Mesenchymal stem cell (in vitro differentiated cells and primary cell): ENCODE data around the gene TMEM151B. TPM values are rescaled to one million over a fixed set of nuclear protein-coding genes. Genes with fewer than 3 reads are reported as not detected.

Source experiments
- DNase-seq: peaks from one replicate; pipeline ENCODE4 v3.0.0-alpha.2; 2013
- H2AFZ ChIP-seq: one replicate; pipeline ENCODE4 v1.6.1; 2013; ENCODE audit warnings: low read depth, mild to moderate bottlenecking, control low read depth, inconsistent platforms, low read length, moderate library complexity
- H2AK5ac ChIP-seq: 2 replicates; pipeline ENCODE4 v1.6.1; 2013; ENCODE audit warnings: low read length, moderate library complexity, mild to moderate bottlenecking, inconsistent platforms; ENCODE audit not compliant: severe bottlenecking
- H2BK120ac ChIP-seq: one replicate; pipeline ENCODE4 v1.6.1; 2013; ENCODE audit warnings: low read depth, mild to moderate bottlenecking, inconsistent platforms, low read length, moderate library complexity
- H2BK12ac ChIP-seq, 2 experiments: one replicate each; pipeline ENCODE4 v1.6.1; 2013; ENCODE audit warnings: inconsistent platforms in 2 of 2, low read length in 2 of 2, mild to moderate bottlenecking in 2 of 2, moderate library complexity in 2 of 2, control low read depth in 1 of 2
- H2BK15ac ChIP-seq: one replicate; pipeline ENCODE4 v1.6.1; 2013; ENCODE audit warnings: mild to moderate bottlenecking, low read depth, inconsistent platforms; ENCODE audit not compliant: poor library complexity, severe bottlenecking
- H2BK5ac ChIP-seq: 2 replicates; pipeline ENCODE4 v1.6.1; 2013; ENCODE audit warnings: low read depth, mild to moderate bottlenecking, low read length, control low read depth, inconsistent platforms; ENCODE audit not compliant: poor library complexity, severe bottlenecking
- H3K14ac ChIP-seq, 2 experiments: one replicate each; pipeline ENCODE4 v1.6.1; 2013; ENCODE audit warnings: inconsistent platforms in 2 of 2, low read length in 2 of 2, control low read depth in 1 of 2, mild to moderate bottlenecking in 1 of 2, moderate library complexity in 1 of 2
- H3K18ac ChIP-seq, 2 experiments: one replicate each; pipeline ENCODE4 v1.6.1; 2013; ENCODE audit warnings: inconsistent platforms in 2 of 2, low read length in 2 of 2, control low read depth in 1 of 2, low read depth in 1 of 2, mild to moderate bottlenecking in 1 of 2
- H3K23ac ChIP-seq, 2 experiments: one replicate each; pipeline ENCODE4 v1.6.1; 2013; ENCODE audit warnings: inconsistent platforms in 2 of 2, low read length in 2 of 2, mild to moderate bottlenecking in 2 of 2, moderate library complexity in 2 of 2, control low read depth in 1 of 2
- H3K27ac ChIP-seq: 2 replicates; pipeline ENCODE4 v1.5.1; 2013; ENCODE audit warnings: mild to moderate bottlenecking, moderate library complexity, low read length, control low read depth, inconsistent platforms; ENCODE audit not compliant: poor library complexity, severe bottlenecking
- H3K27me3 ChIP-seq, 2 experiments: 2 replicates each; pipeline versions ENCODE4 v1.6.1 to v1.7.0; 2013; ENCODE audit warnings: low read length in 2 of 2, mild to moderate bottlenecking in 2 of 2, moderate library complexity in 2 of 2, control low read depth in 1 of 2, inconsistent platforms in 1 of 2; ENCODE audit not compliant: control insufficient read depth in 1 of 2, insufficient read depth in 1 of 2
- H3K36me3 ChIP-seq, 2 experiments: 2 replicates each; pipeline versions ENCODE4 v1.6.1 to v1.7.0; 2013; ENCODE audit warnings: low read length in 2 of 2, control low read depth in 1 of 2, inconsistent platforms in 1 of 2, low read depth in 1 of 2, mild to moderate bottlenecking in 1 of 2; ENCODE audit not compliant: insufficient read depth in 2 of 2, control insufficient read depth in 1 of 2
- H3K4ac ChIP-seq, 2 experiments: one replicate each; pipeline ENCODE4 v1.6.1; 2013; ENCODE audit warnings: inconsistent platforms in 2 of 2, low read length in 2 of 2, mild to moderate bottlenecking in 2 of 2, moderate library complexity in 2 of 2, control low read depth in 1 of 2, low read depth in 1 of 2
- H3K4me1 ChIP-seq: 2 replicates; pipeline ENCODE4 v1.6.1; 2013; ENCODE audit warnings: low read depth, low read length, control low read depth; ENCODE audit not compliant: control insufficient read depth, insufficient read depth
- H3K4me2 ChIP-seq: 2 replicates; pipeline ENCODE4 v1.6.1; 2013; ENCODE audit warnings: low read length, mild to moderate bottlenecking, inconsistent platforms; ENCODE audit not compliant: poor library complexity, severe bottlenecking
- H3K4me3 ChIP-seq, 2 experiments: 2 replicates each; pipeline versions ENCODE4 v1.5.1 to v1.7.0; 2013; ENCODE audit warnings: low read length in 2 of 2, mild to moderate bottlenecking in 2 of 2, control low read depth in 1 of 2, low read depth in 1 of 2; ENCODE audit not compliant: insufficient read depth in 1 of 2
- H3K79me1 ChIP-seq: replicated peaks from 2 replicates; pipeline ENCODE4 v1.6.1; 2013; ENCODE audit warnings: mild to moderate bottlenecking, control low read depth, low read length, inconsistent platforms; ENCODE audit not compliant: poor library complexity, severe bottlenecking
- H3K9ac ChIP-seq: 2 replicates; pipeline ENCODE4 v1.7.0; 2013; ENCODE audit warnings: mild to moderate bottlenecking, low read length, moderate library complexity
- H3K9me3 ChIP-seq: 2 replicates; pipeline ENCODE4 v1.7.0; 2013; ENCODE audit warnings: mild to moderate bottlenecking, low read length; ENCODE audit not compliant: control insufficient read depth
- H4K8ac ChIP-seq: one replicate; pipeline ENCODE4 v1.6.1; 2013; ENCODE audit warnings: inconsistent platforms, mild to moderate bottlenecking, low read length, moderate library complexity
- H4K91ac ChIP-seq: one replicate; pipeline ENCODE4 v1.6.1; 2013; ENCODE audit warnings: mild to moderate bottlenecking, low read length, inconsistent platforms
- WGBS: methylation state at CpG from one replicate; pipeline ENCODE4 v1.1.7; 2013; ENCODE audit warnings: mixed read lengths; 5-methylcytosine and 5-hydroxymethylcytosine counted together
- polyA plus RNA-seq, 2 experiments: library from polyadenylated mRNA; stranded (reverse); fragments of 200-250 nt; gene quantifications; one replicate each; pipeline ENCODE4 v1.2.3, GENCODE V29; 2013

TMEM151B gene
- polyA plus RNA-seq (2013, experiment 1 of 2), result not detected
- not detected for polyA plus RNA-seq (2013, experiment 2 of 2)

GRCh38 chr6:44269921-44270525, at the start of gene TMEM151B:
TMEM151B (plus strand) TSS chr6:44270450; CDS start chr6:44270743, 293 bp downstream.
- no peak within 1 kb of the TSS for H3K27ac ChIP-seq
- peak within 1 kb of the TSS in 1 of 2 experiments; percentile 48 for H3K4me3 ChIP-seq
- H2BK5ac ChIP-seq, result no peak within 1 kb of the TSS
- no peak within 1 kb of the TSS for H4K91ac ChIP-seq
- H3K14ac ChIP-seq, result no peak within 1 kb of the TSS
- DNase-seq, result no peak
- H4K8ac ChIP-seq, result no peak within 1 kb of the TSS
- H2BK120ac ChIP-seq, result no peak within 1 kb of the TSS
- H3K4me1 ChIP-seq, result peaks cover 2% of the 10 kb centered on the region
- WGBS, result 11% methylated on average over 9 of the region's 29 CpGs
- no peak within 1 kb of the TSS for H3K4ac ChIP-seq
- no peak within 1 kb of the TSS for H2BK15ac ChIP-seq
- no peak within 1 kb of the TSS for H2AK5ac ChIP-seq
- no peak within 1 kb of the TSS for H3K18ac ChIP-seq
- no peaks in the 10 kb centered on the region for H3K36me3 ChIP-seq
- H3K27me3 ChIP-seq, result peaks cover 59 to 65% of the 10 kb centered on the region in 2 experiments
- H3K79me1 ChIP-seq, result no peaks in the 10 kb centered on the region
- no peak within 1 kb of the TSS for H2BK12ac ChIP-seq
- H3K23ac ChIP-seq, result no peak within 1 kb of the TSS
- H3K9me3 ChIP-seq, result no peaks in the 10 kb centered on the region
- no peak within 1 kb of the TSS for H2AFZ ChIP-seq
- H3K4me2 ChIP-seq, result peak within 1 kb of the TSS; percentile 70
- H3K9ac ChIP-seq, result no peak within 1 kb of the TSS

GRCh38 chr6:44220913-44221290, 49.3 kb upstream of the TMEM151B start:
- no peak for DNase-seq
- H2BK12ac ChIP-seq, result peak overlapping the region in 1 of 2 experiments; percentile 26
- H3K27ac ChIP-seq, result peak overlapping the region; percentile 4
- peaks cover 15% of the 10 kb centered on the region for H3K79me1 ChIP-seq
- peak overlapping the region in 1 of 2 experiments; percentile 73 for H3K18ac ChIP-seq
- peaks cover 51% of the 10 kb centered on the region for H3K4me1 ChIP-seq
- no peak overlapping the region for H2BK5ac ChIP-seq
- no peaks in the 10 kb centered on the region for H3K9me3 ChIP-seq
- no peak overlapping the region for H3K23ac ChIP-seq
- H2BK15ac ChIP-seq, result peak overlapping the region; percentile 39
- H2AFZ ChIP-seq, result no peak overlapping the region
- H3K36me3 ChIP-seq, result no peaks in the 10 kb centered on the region
- WGBS, result 96% methylated on average over 4 of the region's 4 CpGs
- no peak overlapping the region for H4K8ac ChIP-seq
- H3K9ac ChIP-seq, result peak overlapping the region; percentile 18
- no peak overlapping the region for H4K91ac ChIP-seq
- no peak overlapping the region for H3K4ac ChIP-seq
- H2BK120ac ChIP-seq, result no peak overlapping the region
- no peak overlapping the region for H3K4me2 ChIP-seq
- peaks cover 0 to 2% of the 10 kb centered on the region in 2 experiments for H3K27me3 ChIP-seq
- peak overlapping the region; percentile 17 for H2AK5ac ChIP-seq
- peak overlapping the region in 1 of 2 experiments; percentile 5 for H3K14ac ChIP-seq
- H3K4me3 ChIP-seq, result no peak overlapping the region

DNA sequence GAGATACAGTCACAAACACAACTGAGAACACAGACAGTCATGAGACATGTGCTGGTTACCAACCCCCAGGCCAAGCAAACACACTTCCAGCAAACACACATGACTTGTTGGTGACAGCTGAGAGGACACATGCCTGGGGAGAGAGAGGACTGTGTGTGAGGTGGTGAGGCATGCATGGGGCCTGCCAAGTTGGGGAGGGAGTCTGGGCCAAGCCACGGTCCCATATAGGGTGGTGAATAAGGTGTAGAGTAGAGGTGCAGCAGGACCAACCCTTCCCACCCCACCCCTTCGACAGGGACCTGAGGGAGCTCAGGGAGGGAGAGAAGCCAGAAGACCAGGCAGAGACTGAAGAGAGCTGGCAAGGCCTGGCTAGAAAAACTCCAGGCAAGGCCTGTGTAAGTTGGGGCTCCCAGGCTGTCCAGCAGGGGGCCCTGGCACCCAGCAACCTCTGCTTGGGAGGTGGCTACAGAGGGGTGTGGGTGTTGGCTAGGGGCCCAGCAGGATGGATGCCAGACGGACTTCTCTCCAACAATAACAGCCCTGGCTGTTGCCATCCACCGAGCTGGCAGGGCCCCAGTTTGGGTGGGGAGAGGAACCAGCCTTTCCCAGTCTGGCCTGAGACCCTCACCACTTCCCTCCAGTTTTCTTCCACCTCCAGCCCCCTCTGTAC, 48.8 kb upstream of the TMEM151B start:
- Histone ChIP-seq H3K23ac (no peak overlapping the region), H3K27me3 (no peaks in the 10 kb centered on the region), H3K9ac (peak overlapping the region; percentile 18), H3K18ac (peak overlapping the region in 1 of 2 experiments; percentile 86), H3K4me1 (peaks cover 54% of the 10 kb centered on the region), H3K4ac (peak overlapping the region; percentile 63 to 76), H3K14ac (peak overlapping the region in 1 of 2 experiments; percentile 5), H3K36me3 (no peaks in the 10 kb centered on the region), H3K4me2 (no peak overlapping the region), H2BK12ac (peak overlapping the region; percentile 44 to 84), H3K79me1 (peaks cover 17% of the 10 kb centered on the region), H2AK5ac (peak overlapping the region; percentile 64), H2BK5ac (peak overlapping the region; percentile 59), H4K91ac (peak overlapping the region; percentile 63), H3K9me3 (no peaks in the 10 kb centered on the region), H3K4me3 (no peak overlapping the region), H2AFZ (no peak overlapping the region), H2BK15ac (peak overlapping the region; percentile 26), H2BK120ac (no peak overlapping the region), H3K27ac (peak overlapping the region; percentile 15), H4K8ac (peak overlapping the region; percentile 80)
- 88% methylated on average over 1 of the region's 4 CpGs for WGBS
- peak; percentile 78 for DNase-seq

DNA sequence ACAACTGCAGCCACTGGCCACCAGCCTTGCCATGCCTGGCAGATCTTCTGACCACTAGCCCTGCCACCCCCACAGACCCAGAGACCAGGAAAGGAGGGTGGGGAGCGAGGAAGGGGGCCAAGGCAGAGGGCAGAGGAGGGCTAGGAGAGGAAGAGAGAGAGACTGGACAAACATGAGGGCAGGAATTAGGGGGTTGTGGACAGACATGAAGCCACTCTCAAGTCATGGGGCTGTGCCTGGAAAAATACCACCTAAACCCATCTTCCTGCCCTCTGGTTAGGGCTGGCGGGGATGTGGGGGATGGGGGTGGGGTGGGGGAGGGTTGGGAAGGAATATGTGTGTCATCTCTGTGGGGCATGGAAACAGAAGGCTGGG, 48.3 kb upstream of the TMEM151B start:
- peak overlapping the region; percentile 44 to 84 for H2BK12ac ChIP-seq
- no peaks in the 10 kb centered on the region for H3K27me3 ChIP-seq
- no CpG with 5 or more reads among the region's 2 CpGs for WGBS
- peak overlapping the region; percentile 63 for H4K91ac ChIP-seq
- H4K8ac ChIP-seq, result peak overlapping the region; percentile 80
- H3K27ac ChIP-seq, result peak overlapping the region; percentile 15
- H2AFZ ChIP-seq, result no peak overlapping the region
- no peak overlapping the region for H2BK120ac ChIP-seq
- no peak overlapping the region for H3K4me3 ChIP-seq
- peak overlapping the region; percentile 59 for H2BK5ac ChIP-seq
- peaks cover 55% of the 10 kb centered on the region for H3K4me1 ChIP-seq
- peak overlapping the region in 1 of 2 experiments; percentile 74 for H3K14ac ChIP-seq
- no peak overlapping the region for H2BK15ac ChIP-seq
- H3K4me2 ChIP-seq, result no peak overlapping the region
- H3K18ac ChIP-seq, result peak overlapping the region in 1 of 2 experiments; percentile 86
- peak overlapping the region; percentile 64 for H2AK5ac ChIP-seq
- H3K79me1 ChIP-seq, result peaks cover 20% of the 10 kb centered on the region
- H3K9me3 ChIP-seq, result no peaks in the 10 kb centered on the region
- no peak overlapping the region for H3K23ac ChIP-seq
- peak overlapping the region; percentile 63 to 76 for H3K4ac ChIP-seq
- H3K36me3 ChIP-seq, result no peaks in the 10 kb centered on the region
- H3K9ac ChIP-seq, result no peak overlapping the region
- no peak for DNase-seq
